ENCODE results near the gene LRP11.

GRCh38 chr6:149859938-149860337 is 4.2 kb downstream of the LRP11 start:
- TF ChIP-seq CTCF (IDR thresholded peaks at IDR 0.05) (no peak), EP300 (IDR thresholded peaks at IDR 0.05) (no peak)
